Measurements from ENCODE around the gene ZC3H12C. TPM values are rescaled to one million over a fixed set of nuclear protein-coding genes. Genes with fewer than 3 reads are reported as not detected.
"Not testable (repeated sequence)": the region's sequence is repeated elsewhere in the genome, so short reads cannot be mapped to it uniquely, and the experiment has no call there.

The ZC3H12C gene
- total RNA-seq, 1 donor from 2014 or later, result 25.4 TPM

GRCh38 chr11:110185599-110185998 lies 92.4 kb downstream of the ZC3H12C start:
- no peak for DNase-seq

GRCh38 chr11:110186456-110186855 lies 93.3 kb downstream of the ZC3H12C start:
- DNase-seq, result no peak

GRCh38 chr11:110186867-110187266 lies 93.7 kb downstream of the ZC3H12C start:
- no peak for DNase-seq

GRCh38 chr11:110187731-110188130 lies 94.5 kb downstream of the ZC3H12C start:
- DNase-seq, result no peak

GRCh38 chr11:110190885-110191284 lies 97.7 kb downstream of the ZC3H12C start:
- no peak for DNase-seq

GRCh38 chr11:110192604-110193282 lies 99.6 kb downstream of the ZC3H12C start:
- DNase-seq, result not testable (repeated sequence)

GRCh38 chr11:110194211-110194766 lies 101.1 kb downstream of the ZC3H12C start:
- DNase-seq, result peak; percentile 79

- peak; percentile 58 for DNase-seq
Observed at GRCh38 chr11:110196241-110196754, 103.1 kb downstream of the ZC3H12C start.

- no peak for DNase-seq
Observed at GRCh38 chr11:110196884-110197420, 103.8 kb downstream of the ZC3H12C start.

GRCh38 chr11:110198031-110198729 lies 105.0 kb downstream of the ZC3H12C start:
- no peak for DNase-seq

- no peak for DNase-seq
Observed at GRCh38 chr11:110199184-110199981, 106.2 kb downstream of the ZC3H12C start.

GRCh38 chr11:110200241-110200640 lies 107.0 kb downstream of the ZC3H12C start:
- peak; percentile 48 for DNase-seq

- no peak for DNase-seq
Observed at GRCh38 chr11:110200836-110201235, 107.6 kb downstream of the ZC3H12C start.

- no peak for DNase-seq
Observed at GRCh38 chr11:110207123-110207522, 113.9 kb downstream of the ZC3H12C start.

GRCh38 chr11:110208678-110209312 lies 115.6 kb downstream of the ZC3H12C start:
- DNase-seq, result not testable (repeated sequence)

- not testable (repeated sequence) for DNase-seq
Observed at GRCh38 chr11:110209313-110209694, 116.1 kb downstream of the ZC3H12C start.

- DNase-seq, result no peak
Observed at GRCh38 chr11:110217223-110217877, 124.2 kb downstream of the ZC3H12C start.

GRCh38 chr11:110217936-110218335 lies 124.7 kb downstream of the ZC3H12C start:
- no peak for DNase-seq

GRCh38 chr11:110219006-110219785 lies 126.0 kb downstream of the ZC3H12C start:
- DNase-seq, result peak; percentile 32
